Right lobe of liver (tissue), 6 donors: ENCODE data around the gene ATF4. TPM values are rescaled to one million over a fixed set of nuclear protein-coding genes. Genes with fewer than 3 reads are reported as not detected.

ENCODE experiments used
- ATAC-seq, 4 donors: fragments of 200-7000 bp; cut with Tn5 transposase; one replicate each; pipeline ENCODE4 v1.9.1; 2020; ENCODE audit warnings: mild to moderate bottlenecking in 4 of 4, moderate library complexity in 4 of 4
- DNase-seq, 3 donors: peaks; one replicate each; pipeline ENCODE4 v3.0.0-alpha.2; 2020
- H3K27ac ChIP-seq, 3 donors: fragments of 200-600 bp; one replicate each; pipeline ENCODE4 v1.8.0; 2022
- H3K27me3 ChIP-seq, 2 donors: fragments of 200-600 bp; one replicate each; pipeline ENCODE4 v1.8.0; 2022
- H3K36me3 ChIP-seq, 4 donors: fragments of 200-600 bp; sonication (generic) in 1 of 4; one replicate each; pipeline versions ENCODE4 v1.5.1 to v1.8.0; 2017 to 2022; ENCODE audit warnings: control low read depth in 1 of 4
- H3K4me1 ChIP-seq, 4 donors: fragments of 200-600 bp; sonication (generic) in 1 of 4; one replicate each; pipeline versions ENCODE4 v1.5.1 to v1.8.0; 2017 to 2022; ENCODE audit warnings: control low read depth in 1 of 4
- H3K4me3 ChIP-seq, 3 donors: fragments of 200-600 bp; one replicate each; pipeline ENCODE4 v1.8.0; 2022
- H3K9me3 ChIP-seq, 4 donors: fragments of 200-600 bp; sonication (generic) in 1 of 4; one replicate each; pipeline versions ENCODE4 v1.5.1 to v1.8.0; 2017 to 2022; ENCODE audit warnings: control low read depth in 1 of 4
- POLR2A ChIP-seq: fragments of 450-650 bp; IDR thresholded peaks from one replicate; pipeline ENCODE4 v1.6.1; 2017; ENCODE audit warnings: antibody characterized with exemption, mild to moderate bottlenecking
- WGBS: methylation state at CpG from one replicate; pipeline ENCODE4 v1.1.6; 2018; ENCODE audit warnings: low coverage, low lambda C conversion rate; ENCODE audit not compliant: insufficient coverage; ENCODE audit errors: missing lambda C conversion rate; 5-methylcytosine and 5-hydroxymethylcytosine counted together
- intact Hi-C, 2 donors: fragments of 100-400 bp; cut with DNase I; formaldehyde crosslinking; loops; one replicate each; pipeline versions ENCODE4 v1.11.2 to v1.14.1; 2022
- total RNA-seq, 6 experiments: library from RNA; depleted of rRNA in 2 of 6; stranded (reverse); fragments of >200 nt in 2 of 6; fragmentation: NEBNext Ultra II Directional in 3 of 6; extraction: Animal tissue kit (Norgen Biotek cat#: 25700) in 3 of 6; gene quantifications; one replicate each; pipeline versions ENCODE4 v1.1.0 to v1.2.4, GENCODE V29; 2016 to 2023
- TF ChIP-seq, protein P1 (sequence below), 4 donors: fragments of 200-600 bp in 3 of 4; fragments of 450-650 bp in 1 of 4; IDR thresholded peaks; one replicate each; pipeline versions ENCODE4 v1.5.1 to v1.8.0; 2016 to 2022; ENCODE audit warnings: antibody characterized with exemption in 4 of 4, mild to moderate bottlenecking in 2 of 4
- donor health status: DM: no; HTN: yes; CAD: no.
- donor health status: DM: no; HTN: no; CAD: no.
- donor health status: DM: no; HTN: no; CAD: no.
- donor health status: DM: no; HTN: yes; CAD: no.
- donor health status: DM: no; HTN: yes; CAD: no.

The ATF4 gene
- total RNA-seq, 6 experiments from 2014 or later, result 114 to 187 (median 157) TPM

GRCh38 chr22:39524089-39524752, 3.9 kb downstream of the ATF4 start:
- peaks cover 0 to 50% (median 21%) of the 10 kb centered on the region in 4 donors for H3K4me1 ChIP-seq
- H3K4me3 ChIP-seq, result no peak overlapping the region
- WGBS, result 93% methylated on average over 3 of the region's 13 CpGs
- ATAC-seq (no peak), DNase-seq (peak in 1 of 3 donors; percentile 51)
- H3K27ac ChIP-seq, result no peak overlapping the region
- no peaks in the 10 kb centered on the region for H3K9me3 ChIP-seq
- H3K36me3 ChIP-seq, result peaks cover 11 to 45% (median 27%) of the 10 kb centered on the region in 4 donors
- intact Hi-C loops, result no loop called here
- H3K27me3 ChIP-seq, result no peaks in the 10 kb centered on the region
- TF ChIP-seq, protein P1, sequence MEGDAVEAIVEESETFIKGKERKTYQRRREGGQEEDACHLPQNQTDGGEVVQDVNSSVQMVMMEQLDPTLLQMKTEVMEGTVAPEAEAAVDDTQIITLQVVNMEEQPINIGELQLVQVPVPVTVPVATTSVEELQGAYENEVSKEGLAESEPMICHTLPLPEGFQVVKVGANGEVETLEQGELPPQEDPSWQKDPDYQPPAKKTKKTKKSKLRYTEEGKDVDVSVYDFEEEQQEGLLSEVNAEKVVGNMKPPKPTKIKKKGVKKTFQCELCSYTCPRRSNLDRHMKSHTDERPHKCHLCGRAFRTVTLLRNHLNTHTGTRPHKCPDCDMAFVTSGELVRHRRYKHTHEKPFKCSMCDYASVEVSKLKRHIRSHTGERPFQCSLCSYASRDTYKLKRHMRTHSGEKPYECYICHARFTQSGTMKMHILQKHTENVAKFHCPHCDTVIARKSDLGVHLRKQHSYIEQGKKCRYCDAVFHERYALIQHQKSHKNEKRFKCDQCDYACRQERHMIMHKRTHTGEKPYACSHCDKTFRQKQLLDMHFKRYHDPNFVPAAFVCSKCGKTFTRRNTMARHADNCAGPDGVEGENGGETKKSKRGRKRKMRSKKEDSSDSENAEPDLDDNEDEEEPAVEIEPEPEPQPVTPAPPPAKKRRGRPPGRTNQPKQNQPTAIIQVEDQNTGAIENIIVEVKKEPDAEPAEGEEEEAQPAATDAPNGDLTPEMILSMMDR (IDR thresholded peaks at IDR 0.05), result no peak
- no peak for TF ChIP-seq POLR2A

GRCh38 chr22:39524753-39525657, 4.6 kb downstream of the ATF4 start:
- peak in 1 of 3 donors; percentile 49 for DNase-seq
- Histone ChIP-seq H3K9me3 (no peaks in the 10 kb centered on the region), H3K27me3 (no peaks in the 10 kb centered on the region), H3K36me3 (peaks cover 11 to 52% (median 27%) of the 10 kb centered on the region in 4 donors), H3K27ac (no peak overlapping the region), H3K4me3 (no peak overlapping the region), H3K4me1 (peaks cover 0 to 57% (median 22%) of the 10 kb centered on the region in 4 donors)
- intact Hi-C loops, result loop anchor here in 1 of 2 donors (5.0 kb wide), 1 partner anchor 33 kb away; no protein-coding TSS in a partner anchor
- WGBS, result 64% methylated on average over 9 of the region's 10 CpGs
- TF ChIP-seq, protein P1 (IDR thresholded peaks at IDR 0.05), result no peak
- ATAC-seq, result no peak

DNA sequence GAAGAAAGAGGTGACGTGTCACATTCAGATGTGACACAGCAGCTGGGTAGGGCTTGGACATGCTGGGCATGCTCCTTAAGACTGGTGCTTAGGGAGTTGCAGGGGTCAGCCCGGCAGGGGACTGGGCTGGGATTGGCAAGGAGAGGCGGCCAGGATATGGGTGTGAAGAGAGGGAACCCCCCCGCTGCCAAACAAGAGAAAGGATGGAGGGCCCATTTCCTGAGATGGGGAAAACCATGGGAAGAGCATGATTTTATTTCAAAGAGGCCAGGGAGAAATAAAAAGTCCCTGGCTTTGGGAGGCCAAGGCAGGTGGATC, 5.3 kb downstream of the ATF4 start:
- peak in 1 of 3 donors; percentile 27 for DNase-seq
- H3K4me1 ChIP-seq, result peaks cover 0 to 61% (median 24%) of the 10 kb centered on the region in 4 donors
- no peak overlapping the region for H3K4me3 ChIP-seq
- no peak overlapping the region for H3K27ac ChIP-seq
- H3K36me3 ChIP-seq, result peaks cover 11 to 56% (median 27%) of the 10 kb centered on the region in 4 donors
- no peaks in the 10 kb centered on the region for H3K27me3 ChIP-seq
- TF ChIP-seq, protein P1 (IDR thresholded peaks at IDR 0.05), result no peak
- TF ChIP-seq POLR2A, result no peak
- H3K9me3 ChIP-seq, result no peaks in the 10 kb centered on the region
- no peak for ATAC-seq
- WGBS, result 58% methylated on average over 4 of the region's 4 CpGs
- intact Hi-C loops, result loop anchor here in 1 of 2 donors (5.0 kb wide), 1 partner anchor 33 kb away; no protein-coding TSS in a partner anchor

GRCh38 chr22:39526736-39527171, 6.4 kb downstream of the ATF4 start:
- no peak for TF ChIP-seq POLR2A
- TF ChIP-seq, protein P1 (IDR thresholded peaks at IDR 0.05), result no peak
- no peak overlapping the region for H3K4me3 ChIP-seq
- no peak for ATAC-seq
- H3K9me3 ChIP-seq, result no peaks in the 10 kb centered on the region
- intact Hi-C loops, result loop anchor here in 1 of 2 donors (5.0 kb wide), 1 partner anchor 34 kb away; no protein-coding TSS in a partner anchor
- 80% methylated on average over 2 of the region's 4 CpGs for WGBS
- peak overlapping the region in 1 of 3 donors; percentile 39 for H3K27ac ChIP-seq
- peaks cover 0 to 67% (median 27%) of the 10 kb centered on the region in 4 donors for H3K4me1 ChIP-seq
- peak in 1 of 3 donors; percentile 57 for DNase-seq
- peaks cover 6 to 48% (median 21%) of the 10 kb centered on the region in 4 donors for H3K36me3 ChIP-seq
- H3K27me3 ChIP-seq, result no peaks in the 10 kb centered on the region
